CD4-positive, alpha-beta T cell (primary cell): ENCODE data around the gene PRKAA2. TPM values are rescaled to one million over a fixed set of nuclear protein-coding genes. Genes with fewer than 3 reads are reported as not detected.

ENCODE experiments used
- ATAC-seq: fragments of 200-7000 bp; cut with Tn5 transposase; one replicate; pipeline ENCODE4 v1.10.0; 2022; ENCODE audit warnings: mild to moderate bottlenecking; ENCODE audit not compliant: poor library complexity
- CTCF ChIA-PET: fragments of 350-600 bp; sonication (Branson Sonifier 250); formaldehyde crosslinking; loops from one replicate; lab custom pipeline; 2021; ENCODE audit warnings: antibody characterized with exemption, inconsistent platforms; lab: Charles Lee
- POLR2A ChIA-PET: fragments of 350-600 bp; sonication (Branson Sonifier 250); formaldehyde crosslinking; loops from one replicate; lab custom pipeline; 2021; ENCODE audit warnings: antibody characterized with exemption, inconsistent platforms; lab: Charles Lee
- DNase-seq, 14 experiments: peaks; one replicate each; pipeline ENCODE4 v3.0.0-alpha.2; 2013 to 2020; ENCODE audit warnings: mixed read lengths in 2 of 14
- H3K27ac ChIP-seq, 2 donors: one replicate each; pipeline versions ENCODE4 v1.5.1 to v1.7.0; 2013; ENCODE audit warnings: low read length in 2 of 2, low read depth in 1 of 2, mild to moderate bottlenecking in 1 of 2
- H3K27me3 ChIP-seq, 2 experiments: 1 replicate in 1 of 2; 2 replicates in 1 of 2; pipeline versions ENCODE4 v1.6.1 to v1.7.0; 2013; ENCODE audit warnings: low read length in 2 of 2, control low read depth in 1 of 2, mild to moderate bottlenecking in 1 of 2, moderate library complexity in 1 of 2; ENCODE audit not compliant: insufficient read depth in 2 of 2, control insufficient read depth in 1 of 2
- H3K36me3 ChIP-seq: one replicate; pipeline ENCODE4 v1.6.1; 2013; ENCODE audit warnings: low read length, control low read depth; ENCODE audit not compliant: insufficient read depth
- H3K4me1 ChIP-seq: one replicate; pipeline ENCODE4 v1.6.1; 2013; ENCODE audit warnings: low read length, control low read depth; ENCODE audit not compliant: insufficient read depth
- H3K4me3 ChIP-seq: one replicate; pipeline ENCODE4 v1.5.1; 2013; ENCODE audit warnings: mild to moderate bottlenecking, low read length, moderate library complexity
- H3K9me3 ChIP-seq, 2 experiments: 1 replicate in 1 of 2; 2 replicates in 1 of 2; pipeline versions ENCODE4 v1.6.1 to v1.7.0; 2013; ENCODE audit warnings: low read length in 2 of 2, mild to moderate bottlenecking in 2 of 2, control low read depth in 1 of 2, moderate library complexity in 1 of 2; ENCODE audit not compliant: control insufficient read depth in 1 of 2, insufficient read depth in 1 of 2
- H3K27ac Mint-ChIP-seq: one replicate; pipeline ENCODE4 v1.8.0; 2020; ENCODE audit warnings: mixed read lengths
- H3K27me3 Mint-ChIP-seq: one replicate; pipeline ENCODE4 v1.8.0; 2021; ENCODE audit warnings: mixed read lengths
- H3K36me3 Mint-ChIP-seq: one replicate; pipeline ENCODE4 v1.8.0; 2021; ENCODE audit warnings: low read depth, mixed read lengths
- H3K4me1 Mint-ChIP-seq: one replicate; pipeline ENCODE4 v1.8.0; 2021; ENCODE audit warnings: low read depth, mixed read lengths
- H3K4me3 Mint-ChIP-seq: one replicate; pipeline ENCODE4 v1.8.0; 2020; ENCODE audit warnings: mild to moderate bottlenecking, mixed read lengths
- H3K9me3 Mint-ChIP-seq: one replicate; pipeline ENCODE4 v1.8.0; 2020; ENCODE audit warnings: mixed read lengths
- intact Hi-C, 2 experiments: fragments of 100-400 bp; cut with DNase I in 1 of 2; cut with micrococcal nuclease in 1 of 2; formaldehyde crosslinking; loops; one replicate each; pipeline versions ENCODE4 v1.15.1 to v1.9.0; 2023 to 2025; cut with DNase I, micrococcal nuclease
- total RNA-seq, 174 experiments: library from RNA in 2 of 174; stranded (reverse) in 2 of 174; gene quantifications; one replicate each; pipeline ENCODE4 v1.2.3 and lab custom pipeline; 2021 to 2026
- TF ChIP-seq, protein P1 (sequence below): fragments of 200-600 bp; IDR thresholded peaks from one replicate; pipeline ENCODE4 v1.8.0; 2022; ENCODE audit warnings: antibody characterized with exemption, mild to moderate bottlenecking

The PRKAA2 gene
- total RNA-seq, 2 experiments from 2014 or later = not detected

DNA sequence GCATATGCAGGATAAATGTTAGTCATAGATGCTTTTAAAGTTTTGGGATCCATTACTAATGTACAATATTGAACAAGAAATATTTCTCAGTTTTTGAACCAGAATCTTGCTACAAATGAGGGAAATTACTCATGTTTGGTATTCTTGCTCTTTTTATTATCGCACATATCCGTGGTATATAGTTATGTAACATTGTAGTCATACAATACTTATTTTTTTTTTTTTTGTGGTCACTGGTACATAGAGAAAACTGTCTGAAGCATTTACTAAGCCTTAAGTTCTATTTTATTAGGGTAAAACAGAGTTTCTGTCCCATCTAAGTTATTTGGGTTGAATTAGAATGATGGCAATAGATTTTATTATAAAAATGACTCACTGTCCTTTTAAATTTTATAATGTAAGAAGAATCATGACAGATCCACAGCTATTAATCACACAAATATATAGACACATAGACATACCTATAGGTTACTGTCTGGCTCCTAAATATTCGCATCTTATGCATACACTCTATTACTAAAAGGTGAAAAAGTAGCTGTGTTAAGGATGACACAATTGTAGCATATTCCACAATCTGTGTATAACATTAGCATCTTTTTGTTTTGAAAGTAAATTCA is 18.0 kb upstream of the PRKAA2 start:
- DNase-seq (no peak), ATAC-seq (no peak)
- no peak overlapping the region for H3K27ac Mint-ChIP-seq
- H3K4me3 Mint-ChIP-seq = no peak overlapping the region
- TF ChIP-seq, protein P1, sequence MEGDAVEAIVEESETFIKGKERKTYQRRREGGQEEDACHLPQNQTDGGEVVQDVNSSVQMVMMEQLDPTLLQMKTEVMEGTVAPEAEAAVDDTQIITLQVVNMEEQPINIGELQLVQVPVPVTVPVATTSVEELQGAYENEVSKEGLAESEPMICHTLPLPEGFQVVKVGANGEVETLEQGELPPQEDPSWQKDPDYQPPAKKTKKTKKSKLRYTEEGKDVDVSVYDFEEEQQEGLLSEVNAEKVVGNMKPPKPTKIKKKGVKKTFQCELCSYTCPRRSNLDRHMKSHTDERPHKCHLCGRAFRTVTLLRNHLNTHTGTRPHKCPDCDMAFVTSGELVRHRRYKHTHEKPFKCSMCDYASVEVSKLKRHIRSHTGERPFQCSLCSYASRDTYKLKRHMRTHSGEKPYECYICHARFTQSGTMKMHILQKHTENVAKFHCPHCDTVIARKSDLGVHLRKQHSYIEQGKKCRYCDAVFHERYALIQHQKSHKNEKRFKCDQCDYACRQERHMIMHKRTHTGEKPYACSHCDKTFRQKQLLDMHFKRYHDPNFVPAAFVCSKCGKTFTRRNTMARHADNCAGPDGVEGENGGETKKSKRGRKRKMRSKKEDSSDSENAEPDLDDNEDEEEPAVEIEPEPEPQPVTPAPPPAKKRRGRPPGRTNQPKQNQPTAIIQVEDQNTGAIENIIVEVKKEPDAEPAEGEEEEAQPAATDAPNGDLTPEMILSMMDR = no peak
- no peaks in the 10 kb centered on the region for H3K9me3 Mint-ChIP-seq
- Histone ChIP-seq H3K27me3 (peaks cover 2 to 4% of the 10 kb centered on the region in 2 experiments), H3K36me3 (no peaks in the 10 kb centered on the region), H3K4me3 (no peak overlapping the region), H3K4me1 (no peaks in the 10 kb centered on the region), H3K9me3 (peaks cover 0 to 5% of the 10 kb centered on the region in 2 experiments), H3K27ac (no peak overlapping the region)
- no peaks in the 10 kb centered on the region for H3K4me1 Mint-ChIP-seq
- no peaks in the 10 kb centered on the region for H3K36me3 Mint-ChIP-seq
- CTCF ChIA-PET = no interaction called here
- intact Hi-C loops = no loop called here
- POLR2A ChIA-PET = no interaction called here
- peaks cover 20% of the 10 kb centered on the region for H3K27me3 Mint-ChIP-seq

GRCh38 chr1:56627636-56628039 is 17.5 kb upstream of the PRKAA2 start:
- H3K36me3 Mint-ChIP-seq = no peaks in the 10 kb centered on the region

GRCh38 chr1:56630786-56631185 is 14.3 kb upstream of the PRKAA2 start:
- intact Hi-C loops = no loop called here
- Mint-ChIP-seq H3K9me3 (no peaks in the 10 kb centered on the region), H3K4me3 (no peak overlapping the region), H3K36me3 (no peaks in the 10 kb centered on the region), H3K27me3 (peaks cover 12% of the 10 kb centered on the region), H3K27ac (no peak overlapping the region), H3K4me1 (no peaks in the 10 kb centered on the region)
- POLR2A ChIA-PET = no interaction called here
- H3K27ac ChIP-seq = no peak overlapping the region
- CTCF ChIA-PET = interaction anchor here (0.7 kb wide), 1 partner anchor 68 kb away, joined by 3 read pairs; no protein-coding TSS in a partner anchor
- ATAC-seq (no peak), DNase-seq (no peak)
- no peaks in the 10 kb centered on the region for H3K9me3 ChIP-seq
- no peaks in the 10 kb centered on the region for H3K4me1 ChIP-seq
- TF ChIP-seq, protein P1 = no peak
- no peak overlapping the region for H3K4me3 ChIP-seq
- H3K27me3 ChIP-seq = peaks cover 4 to 5% of the 10 kb centered on the region in 2 experiments
- H3K36me3 ChIP-seq = no peaks in the 10 kb centered on the region

More at GRCh38 chr1:56627636-56628039, 17.5 kb upstream of the PRKAA2 start:
- intact Hi-C loops = no loop called here
- H3K4me3 Mint-ChIP-seq = no peak overlapping the region
- H3K27ac Mint-ChIP-seq = no peak overlapping the region
- H3K27me3 Mint-ChIP-seq = peaks cover 20% of the 10 kb centered on the region
- Histone ChIP-seq H3K27me3 (peaks cover 4 to 5% of the 10 kb centered on the region in 2 experiments), H3K27ac (no peak overlapping the region), H3K9me3 (peaks cover 0 to 5% of the 10 kb centered on the region in 2 experiments), H3K4me1 (no peaks in the 10 kb centered on the region), H3K4me3 (no peak overlapping the region), H3K36me3 (no peaks in the 10 kb centered on the region)
- ATAC-seq (no peak), DNase-seq (no peak)
- no peaks in the 10 kb centered on the region for H3K4me1 Mint-ChIP-seq
- no peaks in the 10 kb centered on the region for H3K9me3 Mint-ChIP-seq
- POLR2A ChIA-PET = no interaction called here
- CTCF ChIA-PET = no interaction called here
- TF ChIP-seq, protein P1 = no peak
